ENCODE results near the gene ZBTB8A.

DNA sequence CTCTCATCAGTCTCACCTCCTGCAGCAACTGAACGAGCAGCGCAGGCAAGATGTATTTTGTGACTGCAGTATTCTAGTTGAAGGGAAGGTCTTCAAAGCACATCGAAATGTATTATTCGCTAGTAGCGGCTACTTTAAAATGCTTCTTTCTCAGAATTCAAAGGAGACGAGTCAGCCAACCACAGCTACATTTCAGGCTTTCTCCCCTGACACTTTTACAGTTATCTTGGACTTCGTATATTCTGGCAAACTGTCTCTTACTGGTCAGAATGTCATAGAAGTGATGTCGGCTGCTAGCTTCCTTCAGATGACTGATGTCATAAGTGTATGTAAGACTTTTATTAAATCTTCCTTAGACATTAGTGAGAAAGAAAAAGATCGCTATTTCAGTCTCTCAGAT lies 53.7 kb downstream of the ZBTB8A start:
- TF ChIP-seq SP1 (IDR thresholded peaks at IDR 0.05) = no peak
- no peak for TF ChIP-seq FOXA1 (IDR thresholded peaks at IDR 0.05)
- no peak for TF ChIP-seq SUZ12 (IDR thresholded peaks at IDR 0.05)
- no peak for TF ChIP-seq ZNF384 (IDR thresholded peaks at IDR 0.05)
- no peak for TF ChIP-seq L3MBTL2 (conservative IDR thresholded peaks at IDR 0.05)
- TF ChIP-seq BHLHE40 (IDR thresholded peaks at IDR 0.05; ENCODE audit: borderline replicate concordance) = no peak
